COLO668 (cell line): Measurements from ENCODE around the gene DCUN1D3.
"Not testable (repeated sequence)": the region's sequence is repeated elsewhere in the genome, so short reads cannot be mapped to it uniquely, and the experiment has no call there.

Source experiments
- DNase-seq: peaks from one replicate; lab custom pipeline; 2025; ENCODE audit not compliant: unreplicated experiment; lab: John Stamatoyannopoulos, UW

The DCUN1D3 gene, protein sequence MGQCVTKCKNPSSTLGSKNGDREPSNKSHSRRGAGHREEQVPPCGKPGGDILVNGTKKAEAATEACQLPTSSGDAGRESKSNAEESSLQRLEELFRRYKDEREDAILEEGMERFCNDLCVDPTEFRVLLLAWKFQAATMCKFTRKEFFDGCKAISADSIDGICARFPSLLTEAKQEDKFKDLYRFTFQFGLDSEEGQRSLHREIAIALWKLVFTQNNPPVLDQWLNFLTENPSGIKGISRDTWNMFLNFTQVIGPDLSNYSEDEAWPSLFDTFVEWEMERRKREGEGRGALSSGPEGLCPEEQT

GRCh38 chr16:20900299-20901067 lies at the start of gene DCUN1D3, which contains the start of gene LYRM1:
DCUN1D3 (minus strand) TSS chr16:20900358; CDS start chr16:20862538, 37,820 bp downstream.
LYRM1 (plus strand) TSS chr16:20900771; CDS start chr16:20915556, 14,785 bp downstream.
- peak; percentile 96 for DNase-seq

DNA sequence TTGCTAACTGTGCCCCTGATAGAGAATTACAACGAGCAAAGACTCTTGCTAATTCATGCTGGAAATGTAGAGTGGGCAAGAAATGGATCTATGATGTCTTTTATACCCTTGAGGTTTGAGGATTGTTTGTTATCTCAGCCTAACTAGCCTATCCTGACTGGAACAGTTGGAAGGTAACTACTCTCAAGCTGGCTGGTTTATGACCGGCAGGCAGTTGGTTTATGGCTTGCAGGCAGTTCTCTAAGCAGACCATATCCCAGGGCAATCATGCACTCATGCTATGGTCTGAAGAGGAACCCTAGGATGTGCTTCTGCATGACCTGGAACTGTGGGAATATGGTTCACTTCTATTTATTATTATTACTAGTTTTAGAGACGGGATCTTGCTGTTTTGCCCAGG lies 49.5 kb upstream of the DCUN1D3 start:
- no peak for DNase-seq

DNA sequence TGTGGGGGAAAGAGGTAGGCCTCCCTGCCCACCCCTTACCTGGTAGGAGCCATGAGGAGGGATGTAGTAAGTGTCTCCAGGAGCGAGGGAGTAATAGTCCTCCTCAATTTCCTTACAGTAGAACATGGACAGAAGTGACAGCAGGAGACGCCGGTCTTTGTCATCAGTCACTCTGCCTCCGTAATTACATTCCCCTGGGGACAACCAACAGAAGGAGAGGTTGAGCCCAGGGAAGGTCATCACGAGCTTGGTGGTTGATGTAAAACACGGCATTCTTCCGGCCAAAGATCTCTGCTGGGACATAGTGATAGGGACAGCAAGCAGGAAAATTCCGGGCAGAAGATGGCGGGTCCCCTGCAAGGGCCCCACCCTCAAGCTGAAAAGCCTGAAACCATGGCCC lies 48.3 kb upstream of the DCUN1D3 start:
- DNase-seq, result no peak

DNA sequence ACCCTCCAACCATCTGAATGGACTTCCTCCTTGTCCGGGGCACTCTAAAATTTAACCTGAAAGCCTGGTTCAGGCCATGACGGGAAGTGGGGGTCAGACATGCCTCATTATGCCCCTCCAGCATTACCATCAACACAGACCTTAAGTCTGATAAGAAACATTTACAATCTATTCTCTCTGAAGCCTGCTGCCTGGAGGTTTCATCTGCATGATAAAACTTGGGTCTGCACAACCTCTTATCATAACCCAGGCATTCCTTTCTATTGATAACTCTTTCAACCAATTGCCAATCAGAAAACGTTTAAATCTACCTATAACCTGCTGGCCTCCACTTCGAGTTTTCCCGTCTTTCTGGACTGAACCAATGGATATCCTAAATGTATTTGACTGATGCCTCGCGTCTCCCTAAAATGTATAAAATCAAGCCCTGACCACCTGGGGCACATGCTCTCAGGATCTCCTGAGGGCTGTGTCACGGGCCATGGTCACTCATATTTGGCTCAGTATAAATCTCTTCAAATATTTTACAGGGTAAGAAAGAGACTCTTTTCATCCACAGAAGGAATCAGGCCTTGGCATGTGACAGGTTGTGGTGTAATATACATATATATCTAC lies 46.0 kb upstream of the DCUN1D3 start:
- no peak for DNase-seq

- DNase-seq, result not testable (repeated sequence)
Observed at GRCh38 chr16:20945575-20945875, 45.4 kb upstream of the DCUN1D3 start.

DNA sequence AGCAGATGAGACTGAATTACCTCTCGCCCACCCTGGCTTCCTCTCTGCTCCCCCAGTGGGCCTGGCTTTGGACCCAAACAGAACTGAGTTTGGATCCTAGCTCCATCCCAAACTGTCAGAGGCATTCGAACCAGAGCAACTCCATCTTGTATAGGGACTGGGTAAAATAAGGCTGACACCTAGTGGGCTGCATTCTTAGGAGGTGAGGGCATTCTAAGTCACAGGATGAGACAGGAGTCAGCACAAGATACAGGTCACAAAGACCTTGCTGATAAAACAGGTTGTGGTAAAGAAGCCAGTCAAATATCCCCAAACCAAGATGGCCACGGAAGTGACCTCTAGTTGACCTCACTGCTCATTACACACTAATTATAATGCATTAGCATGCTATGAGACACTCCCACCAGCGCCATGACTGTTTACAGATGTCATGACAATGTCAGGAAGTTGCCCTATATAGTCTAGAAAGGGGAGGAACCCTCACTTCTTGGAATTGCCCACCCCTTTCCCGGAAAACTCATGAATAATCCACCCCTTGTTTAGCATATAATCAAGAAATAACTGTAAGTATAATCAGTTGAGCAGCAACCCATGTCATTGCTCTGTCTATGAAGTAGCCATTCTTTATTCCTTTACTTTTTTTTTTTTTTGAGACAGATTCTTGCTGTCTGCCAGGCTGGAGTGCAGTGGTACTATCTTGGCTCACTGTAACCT lies 44.9 kb upstream of the DCUN1D3 start:
- DNase-seq, result no peak

GRCh38 chr16:20942256-20942655 lies 42.1 kb upstream of the DCUN1D3 start:
- no peak for DNase-seq

DNA sequence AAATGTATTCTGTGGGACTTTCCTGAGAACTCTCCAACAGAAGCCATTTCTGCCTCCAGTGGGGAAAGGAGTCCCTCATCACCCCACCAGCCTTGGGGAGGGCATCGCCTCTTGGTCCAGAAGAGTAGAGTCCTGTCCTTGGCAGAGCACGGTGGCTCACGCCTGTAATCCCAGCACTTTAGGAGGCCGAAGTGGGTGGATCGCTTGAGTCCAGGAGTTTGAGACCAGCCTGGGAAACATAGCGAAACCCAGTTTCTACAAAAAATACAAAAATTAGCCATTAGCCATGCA lies 41.4 kb upstream of the DCUN1D3 start:
- no peak for DNase-seq

GRCh38 chr16:20940871-20941635 lies 40.9 kb upstream of the DCUN1D3 start:
- no peak for DNase-seq

DNA sequence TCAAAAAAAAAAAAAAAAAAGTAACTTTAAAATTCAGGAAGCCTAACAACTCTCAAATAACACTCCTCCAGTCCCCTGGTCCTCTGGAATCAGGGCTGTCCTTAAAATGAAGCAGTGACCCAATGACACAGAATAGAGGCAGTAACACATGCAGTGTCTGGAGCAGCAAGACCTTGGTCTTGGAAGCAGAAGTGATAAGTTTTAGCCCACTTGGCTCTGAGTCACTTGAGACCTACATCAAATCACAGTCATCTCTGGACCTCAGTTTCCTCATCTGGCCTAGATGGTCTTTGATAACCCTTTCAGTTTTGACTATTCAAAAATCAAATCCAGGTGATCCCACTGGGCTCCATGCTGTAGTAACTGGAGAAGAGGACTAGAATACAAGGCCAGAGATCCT lies 39.5 kb upstream of the DCUN1D3 start:
- no peak for DNase-seq

GRCh38 chr16:20938426-20938825 lies 38.3 kb upstream of the DCUN1D3 start:
- DNase-seq, result no peak

- DNase-seq, result no peak
Observed at GRCh38 chr16:20937736-20938135, 37.6 kb upstream of the DCUN1D3 start.

- DNase-seq, result no peak
Observed at GRCh38 chr16:20933589-20933988, 33.4 kb upstream of the DCUN1D3 start.

- no peak for DNase-seq
Observed at GRCh38 chr16:20931066-20931600, 31.0 kb upstream of the DCUN1D3 start.

DNA sequence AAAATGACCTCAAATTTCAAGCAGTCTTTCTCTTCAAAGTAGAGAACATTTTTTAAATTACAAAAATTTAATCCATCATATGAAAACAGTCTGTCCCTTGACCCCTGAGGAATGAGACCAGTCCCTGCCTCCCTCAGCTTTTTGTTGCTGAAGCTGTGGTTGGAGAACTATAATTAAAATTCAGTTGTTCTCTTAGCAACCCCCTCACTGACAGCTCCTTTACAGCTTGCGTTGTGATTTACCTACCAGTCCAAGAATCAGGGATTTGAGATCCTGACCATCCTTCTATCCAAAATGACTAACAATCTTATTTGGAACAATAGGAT lies 30.2 kb upstream of the DCUN1D3 start:
- no peak for DNase-seq

DNA sequence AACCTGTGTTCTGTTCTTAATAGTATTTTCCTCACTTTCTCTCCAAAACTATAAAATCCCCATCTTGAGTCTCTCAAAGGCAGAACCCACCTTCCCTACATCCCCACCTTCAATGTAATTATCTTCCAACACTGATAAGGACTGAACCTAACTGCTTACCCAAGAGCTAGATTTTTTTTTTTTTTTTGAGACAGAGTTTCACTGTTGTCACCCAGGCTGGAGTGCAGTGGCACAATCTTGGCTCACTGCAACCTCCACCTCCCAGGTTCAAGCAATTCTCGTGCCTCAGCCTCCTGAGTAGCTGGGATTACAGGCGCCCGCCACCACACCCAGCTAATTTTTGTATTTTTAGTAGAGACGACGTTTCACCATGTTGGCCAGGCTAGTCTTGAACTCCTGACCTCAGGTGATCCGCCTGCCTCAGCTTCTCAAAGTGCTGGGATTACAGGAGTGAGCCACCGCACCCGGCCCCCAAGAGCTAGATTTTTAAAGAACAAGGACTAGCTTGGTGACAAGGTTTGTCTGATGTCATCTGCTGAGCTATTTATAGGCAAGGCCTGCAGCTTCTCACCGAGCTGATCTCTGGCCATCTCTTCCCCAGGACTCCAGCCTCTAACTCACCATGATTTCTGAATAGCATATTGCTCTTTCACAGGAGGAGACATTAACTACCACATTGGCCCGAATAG lies 29.7 kb upstream of the DCUN1D3 start:
- not testable (repeated sequence) for DNase-seq

DNA sequence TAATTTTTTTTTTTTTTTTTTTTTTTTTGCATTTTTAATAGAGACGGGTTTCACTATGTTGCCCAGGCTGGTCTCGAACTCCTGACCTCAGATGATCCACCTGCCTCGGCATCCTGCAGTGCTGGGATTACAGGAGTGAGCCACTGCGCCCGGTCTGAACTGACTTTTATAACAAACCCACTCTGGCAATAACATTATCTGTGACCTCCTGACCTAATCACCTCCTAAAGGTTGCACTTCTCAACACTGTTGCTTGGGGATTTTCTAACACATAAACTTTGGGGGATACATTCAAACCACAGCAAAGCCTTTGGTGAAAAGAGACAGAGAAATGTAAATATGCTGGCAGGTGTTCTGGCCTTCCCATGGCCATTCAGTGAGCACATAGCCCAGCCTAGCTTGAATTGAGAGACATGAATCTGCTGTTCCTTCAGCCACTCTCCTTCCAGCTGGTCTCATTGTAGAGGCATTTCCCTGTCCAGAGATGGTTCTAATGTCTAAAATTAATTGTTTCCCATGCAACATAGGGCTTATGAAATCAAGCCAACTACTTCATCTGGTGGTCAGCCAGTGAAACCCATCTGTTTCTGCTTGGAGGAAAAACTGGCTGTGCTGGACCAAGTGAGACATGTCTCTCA lies 28.7 kb upstream of the DCUN1D3 start:
- peak; percentile 4 for DNase-seq

DNA sequence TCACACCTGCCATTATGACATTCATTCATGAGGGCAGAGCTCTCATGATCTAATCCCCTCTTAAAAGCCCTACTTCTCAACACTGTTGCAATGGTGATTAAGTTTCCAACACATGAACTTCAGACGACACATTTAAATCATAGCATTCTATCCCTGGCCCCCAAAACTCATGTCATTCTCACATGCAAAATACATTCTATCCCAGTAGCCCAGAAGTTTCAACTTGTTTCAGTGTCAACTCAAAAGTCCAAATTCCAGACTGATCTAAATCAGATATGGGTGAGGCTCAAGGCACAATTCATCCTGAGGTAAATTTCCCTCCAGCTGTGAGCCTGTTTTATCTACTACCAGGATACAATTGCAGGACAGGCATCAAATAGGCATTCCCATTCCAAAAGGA lies 25.6 kb upstream of the DCUN1D3 start:
- DNase-seq, result no peak

DNA sequence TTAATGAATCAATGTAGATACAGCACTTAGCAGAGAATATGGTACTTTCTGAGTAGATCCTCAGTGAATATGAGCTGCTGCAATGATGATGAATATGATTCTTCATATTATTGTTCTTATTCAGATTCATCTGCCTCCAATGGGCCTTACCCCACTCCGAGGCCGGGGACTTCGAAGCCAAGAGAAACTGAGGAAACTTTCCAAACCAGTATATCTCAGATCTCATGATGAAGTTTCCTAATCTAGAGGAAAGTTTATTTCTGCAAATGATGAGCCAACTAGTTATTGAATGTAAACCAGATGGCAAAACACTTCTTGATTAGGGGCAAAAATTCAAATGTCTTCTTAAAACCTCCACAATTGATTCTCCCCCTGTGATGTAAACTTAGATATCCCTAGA lies 23.7 kb upstream of the DCUN1D3 start:
- no peak for DNase-seq

- DNase-seq, result no peak
Observed at GRCh38 chr16:20920799-20921198, 20.6 kb upstream of the DCUN1D3 start.
